ENCODE results near the gene CCNT2.
"Not testable (repeated sequence)": the region's sequence is repeated elsewhere in the genome, so short reads cannot be mapped to it uniquely, and the experiment has no call there.

The CCNT2 gene

GRCh38 chr2:134900151-134900550 lies 18.5 kb upstream of the CCNT2 start:
- no CpG with 5 or more reads among the region's 1 CpG for WGBS (ENCODE audit: insufficient coverage, insufficient read length)
- no peak for DNase-seq (ENCODE audit: low read depth, low spot score)
- Histone ChIP-seq H3K4me3 (ENCODE audit: low read length) (no peak overlapping the region), H3K36me3 (ENCODE audit: control insufficient read depth, insufficient read depth, low read length) (no peaks in the 10 kb centered on the region), H3K9me3 (ENCODE audit: control insufficient read depth, insufficient read depth, low read length) (no peaks in the 10 kb centered on the region), H3K27me3 (ENCODE audit: control insufficient read depth, insufficient read depth, low read length) (no peaks in the 10 kb centered on the region), H3K27ac (ENCODE audit: low read length) (no peak overlapping the region), H3K4me1 (ENCODE audit: control insufficient read depth, insufficient read depth, low read length) (no peaks in the 10 kb centered on the region)

GRCh38 chr2:134903701-134904100 lies 14.9 kb upstream of the CCNT2 start:
- not testable (repeated sequence) for H3K27ac ChIP-seq (ENCODE audit: low read length)

GRCh38 chr2:134905168-134905567 lies 13.5 kb upstream of the CCNT2 start:
- H3K27me3 ChIP-seq (ENCODE audit: control insufficient read depth, insufficient read depth, low read length), result no peaks in the 10 kb centered on the region
- no CpG with 5 or more reads among the region's 2 CpGs for WGBS (ENCODE audit: insufficient coverage, insufficient read length)
- H3K36me3 ChIP-seq (ENCODE audit: control insufficient read depth, insufficient read depth, low read length), result no peaks in the 10 kb centered on the region
- H3K27ac ChIP-seq (ENCODE audit: low read length), result no peak overlapping the region
- no peak overlapping the region for H3K4me3 ChIP-seq (ENCODE audit: low read length)
- H3K4me1 ChIP-seq (ENCODE audit: control insufficient read depth, insufficient read depth, low read length), result no peaks in the 10 kb centered on the region
- no peak for DNase-seq (ENCODE audit: low read depth, low spot score)
- H3K9me3 ChIP-seq (ENCODE audit: control insufficient read depth, insufficient read depth, low read length), result no peaks in the 10 kb centered on the region

More at GRCh38 chr2:134903701-134904100, 14.9 kb upstream of the CCNT2 start:
- DNase-seq (ENCODE audit: low read depth, low spot score); H3K9me3 ChIP-seq (ENCODE audit: control insufficient read depth, insufficient read depth, low read length); H3K4me3 ChIP-seq (ENCODE audit: low read length); H3K27me3 ChIP-seq (ENCODE audit: control insufficient read depth, insufficient read depth, low read length); H3K4me1 ChIP-seq (ENCODE audit: control insufficient read depth, insufficient read depth, low read length); H3K36me3 ChIP-seq (ENCODE audit: control insufficient read depth, insufficient read depth, low read length): not testable (repeated sequence)
- WGBS (ENCODE audit: insufficient coverage, insufficient read length), result no CpG with 5 or more reads among the region's 13 CpGs

- Histone ChIP-seq H3K27ac (ENCODE audit: low read length) (no peak overlapping the region), H3K9me3 (ENCODE audit: control insufficient read depth, insufficient read depth, low read length) (no peaks in the 10 kb centered on the region), H3K27me3 (ENCODE audit: control insufficient read depth, insufficient read depth, low read length) (no peaks in the 10 kb centered on the region), H3K4me3 (ENCODE audit: low read length) (no peak overlapping the region), H3K36me3 (ENCODE audit: control insufficient read depth, insufficient read depth, low read length) (no peaks in the 10 kb centered on the region), H3K4me1 (ENCODE audit: control insufficient read depth, insufficient read depth, low read length) (no peaks in the 10 kb centered on the region)
- no CpG with 5 or more reads among the region's 2 CpGs for WGBS (ENCODE audit: insufficient coverage, insufficient read length)
- no peak for DNase-seq (ENCODE audit: low read depth, low spot score)
Observed at GRCh38 chr2:134906726-134907125, 11.9 kb upstream of the CCNT2 start.

GRCh38 chr2:134907441-134908116 lies 11.0 kb upstream of the CCNT2 start:
- H3K27me3 ChIP-seq (ENCODE audit: control insufficient read depth, insufficient read depth, low read length); H3K4me1 ChIP-seq (ENCODE audit: control insufficient read depth, insufficient read depth, low read length); H3K27ac ChIP-seq (ENCODE audit: low read length); H3K36me3 ChIP-seq (ENCODE audit: control insufficient read depth, insufficient read depth, low read length); H3K4me3 ChIP-seq (ENCODE audit: low read length); DNase-seq (ENCODE audit: low read depth, low spot score); H3K9me3 ChIP-seq (ENCODE audit: control insufficient read depth, insufficient read depth, low read length): not testable (repeated sequence)
- no CpG with 5 or more reads among the region's 1 CpG for WGBS (ENCODE audit: insufficient coverage, insufficient read length)

- no peaks in the 10 kb centered on the region for H3K9me3 ChIP-seq (ENCODE audit: control insufficient read depth, insufficient read depth, low read length)
- no peak overlapping the region for H3K4me3 ChIP-seq (ENCODE audit: low read length)
- H3K4me1 ChIP-seq (ENCODE audit: control insufficient read depth, insufficient read depth, low read length), result no peaks in the 10 kb centered on the region
- H3K27me3 ChIP-seq (ENCODE audit: control insufficient read depth, insufficient read depth, low read length), result no peaks in the 10 kb centered on the region
- H3K27ac ChIP-seq (ENCODE audit: low read length), result no peak overlapping the region
- WGBS (ENCODE audit: insufficient coverage, insufficient read length), result no CpG with 5 or more reads among the region's 2 CpGs
- DNase-seq (ENCODE audit: low read depth, low spot score), result no peak
- no peaks in the 10 kb centered on the region for H3K36me3 ChIP-seq (ENCODE audit: control insufficient read depth, insufficient read depth, low read length)
Observed at GRCh38 chr2:134910763-134911399, 7.7 kb upstream of the CCNT2 start.

- H3K9me3 ChIP-seq (ENCODE audit: control insufficient read depth, insufficient read depth, low read length), result no peaks in the 10 kb centered on the region
- no peak overlapping the region for H3K27ac ChIP-seq (ENCODE audit: low read length)
- H3K4me3 ChIP-seq (ENCODE audit: low read length), result no peak overlapping the region
- H3K36me3 ChIP-seq (ENCODE audit: control insufficient read depth, insufficient read depth, low read length), result no peaks in the 10 kb centered on the region
- H3K27me3 ChIP-seq (ENCODE audit: control insufficient read depth, insufficient read depth, low read length), result no peaks in the 10 kb centered on the region
- DNase-seq (ENCODE audit: low read depth, low spot score), result no peak
- WGBS (ENCODE audit: insufficient coverage, insufficient read length), result no CpG with 5 or more reads among the region's 3 CpGs
- no peaks in the 10 kb centered on the region for H3K4me1 ChIP-seq (ENCODE audit: control insufficient read depth, insufficient read depth, low read length)
Observed at GRCh38 chr2:134911400-134911785, 7.2 kb upstream of the CCNT2 start.

- no peaks in the 10 kb centered on the region for H3K9me3 ChIP-seq (ENCODE audit: control insufficient read depth, insufficient read depth, low read length)
- H3K27me3 ChIP-seq (ENCODE audit: control insufficient read depth, insufficient read depth, low read length), result no peaks in the 10 kb centered on the region
- no peak overlapping the region for H3K4me3 ChIP-seq (ENCODE audit: low read length)
- no peak for DNase-seq (ENCODE audit: low read depth, low spot score)
- no peak overlapping the region for H3K27ac ChIP-seq (ENCODE audit: low read length)
- H3K36me3 ChIP-seq (ENCODE audit: control insufficient read depth, insufficient read depth, low read length), result no peaks in the 10 kb centered on the region
- H3K4me1 ChIP-seq (ENCODE audit: control insufficient read depth, insufficient read depth, low read length), result no peaks in the 10 kb centered on the region
Observed at GRCh38 chr2:134912361-134912760, 6.3 kb upstream of the CCNT2 start.

GRCh38 chr2:134917360-134917865 lies 1.2 kb upstream of the CCNT2 start:
- Histone ChIP-seq H3K36me3 (ENCODE audit: control insufficient read depth, insufficient read depth, low read length) (no peaks in the 10 kb centered on the region), H3K9me3 (ENCODE audit: control insufficient read depth, insufficient read depth, low read length) (no peaks in the 10 kb centered on the region), H3K27me3 (ENCODE audit: control insufficient read depth, insufficient read depth, low read length) (no peaks in the 10 kb centered on the region), H3K27ac (ENCODE audit: low read length) (no peak overlapping the region), H3K4me1 (ENCODE audit: control insufficient read depth, insufficient read depth, low read length) (no peaks in the 10 kb centered on the region), H3K4me3 (ENCODE audit: low read length) (peak overlapping the region; percentile 63; the same call in 1 of the 2 replicates)
- no peak for DNase-seq (ENCODE audit: low read depth, low spot score)
- WGBS (ENCODE audit: insufficient coverage, insufficient read length), result no CpG with 5 or more reads among the region's 16 CpGs

- H3K27me3 ChIP-seq (ENCODE audit: control insufficient read depth, insufficient read depth, low read length), result no peaks in the 10 kb centered on the region
- WGBS (ENCODE audit: insufficient coverage, insufficient read length), result no CpG with 5 or more reads among the region's 38 CpGs
- H3K27ac ChIP-seq (ENCODE audit: low read length), result no peak overlapping the region
- no peaks in the 10 kb centered on the region for H3K9me3 ChIP-seq (ENCODE audit: control insufficient read depth, insufficient read depth, low read length)
- peak overlapping the region; percentile 63; the same call in 1 of the 2 replicates for H3K4me3 ChIP-seq (ENCODE audit: low read length)
- H3K4me1 ChIP-seq (ENCODE audit: control insufficient read depth, insufficient read depth, low read length), result no peaks in the 10 kb centered on the region
- no peaks in the 10 kb centered on the region for H3K36me3 ChIP-seq (ENCODE audit: control insufficient read depth, insufficient read depth, low read length)
- DNase-seq (ENCODE audit: low read depth, low spot score), result peak; percentile 33
Observed at GRCh38 chr2:134917888-134918525, 615 bp upstream of the CCNT2 start.

Data from iPS DF 6.9 (cell line).